CD4-positive, alpha-beta memory T cell (primary cell): ENCODE measurements around the gene MICAL1. TPM values are rescaled to one million over a fixed set of nuclear protein-coding genes. Genes with fewer than 3 reads are reported as not detected.

Experiments used
- CTCF ChIA-PET: fragments of 350-600 bp; sonication (Branson Sonifier 250); formaldehyde crosslinking; loops from one replicate; lab custom pipeline; 2021; ENCODE audit warnings: inconsistent platforms; ENCODE audit not compliant: partially characterized antibody; lab: Charles Lee
- POLR2A ChIA-PET: fragments of 350-600 bp; sonication (Branson Sonifier 250); formaldehyde crosslinking; loops from one replicate; lab custom pipeline; 2021; ENCODE audit not compliant: partially characterized antibody; lab: Charles Lee
- DNase-seq, 5 donors: peaks; one replicate each; pipeline versions ENCODE4 v3.0.0 to v3.0.0-alpha.2; 2020 to 2022; ENCODE audit warnings: mixed read lengths in 1 of 5
- H3K27ac ChIP-seq: one replicate; pipeline ENCODE4 v1.7.0; 2013; ENCODE audit warnings: low read depth, low read length
- H3K27me3 ChIP-seq: 2 replicates; pipeline ENCODE4 v1.7.0; 2013; ENCODE audit warnings: mild to moderate bottlenecking, low read length, moderate library complexity; ENCODE audit not compliant: insufficient read depth
- H3K36me3 ChIP-seq: 2 replicates; pipeline ENCODE4 v1.7.0; 2013; ENCODE audit warnings: mild to moderate bottlenecking, low read length, moderate library complexity; ENCODE audit not compliant: insufficient read depth
- H3K4me1 ChIP-seq: 2 replicates; pipeline ENCODE4 v1.7.0; 2013; ENCODE audit warnings: mild to moderate bottlenecking, low read length, moderate library complexity; ENCODE audit not compliant: insufficient read depth
- H3K4me3 ChIP-seq, 2 donors: one replicate each; pipeline ENCODE4 v1.7.0; 2013; ENCODE audit warnings: low read length in 2 of 2, mild to moderate bottlenecking in 1 of 2
- H3K9me3 ChIP-seq, 2 donors: one replicate each; pipeline ENCODE4 v1.7.0; 2013; ENCODE audit warnings: low read length in 2 of 2, control low read depth in 1 of 2; ENCODE audit not compliant: control insufficient read depth in 1 of 2
- H3K27ac Mint-ChIP-seq, 7 donors: one replicate each; pipeline ENCODE4 v1.8.0; 2020 to 2021; ENCODE audit warnings: mixed read lengths in 7 of 7, mild to moderate bottlenecking in 6 of 7, inconsistent platforms in 3 of 7, moderate library complexity in 3 of 7
- H3K27me3 Mint-ChIP-seq, 2 donors: one replicate each; pipeline ENCODE4 v1.8.0; 2020 to 2021; ENCODE audit warnings: mixed read lengths in 2 of 2
- H3K36me3 Mint-ChIP-seq, 2 donors: one replicate each; pipeline ENCODE4 v1.8.0; 2020 to 2021; ENCODE audit warnings: mixed read lengths in 2 of 2, inconsistent platforms in 1 of 2, mild to moderate bottlenecking in 1 of 2
- H3K4me1 Mint-ChIP-seq, 4 donors: one replicate each; pipeline ENCODE4 v1.8.0; 2020 to 2021; ENCODE audit warnings: mixed read lengths in 4 of 4, mild to moderate bottlenecking in 1 of 4
- H3K4me3 Mint-ChIP-seq, 8 donors: one replicate each; pipeline ENCODE4 v1.8.0; 2020 to 2021; ENCODE audit warnings: mixed read lengths in 8 of 8, mild to moderate bottlenecking in 7 of 8, moderate library complexity in 6 of 8, inconsistent platforms in 3 of 8
- H3K9me3 Mint-ChIP-seq, 8 donors: one replicate each; pipeline ENCODE4 v1.8.0; 2020 to 2021; ENCODE audit warnings: mixed read lengths in 8 of 8, mild to moderate bottlenecking in 5 of 8, inconsistent platforms in 3 of 8, moderate library complexity in 1 of 8
- intact Hi-C: fragments of 100-400 bp; cut with micrococcal nuclease; formaldehyde crosslinking; loops from one replicate; pipeline ENCODE4 v1.15.1; 2023
- polyA plus RNA-seq, 2 donors: library from polyadenylated mRNA; unstranded; fragments of 300-500 nt; fragmentation: Illumina TruSeq; gene quantifications; one replicate each; pipeline ENCODE4 v1.2.3, GENCODE V29; 2021
- total RNA-seq, 2 experiments: library from RNA; stranded (reverse); gene quantifications; one replicate each; pipeline ENCODE4 v1.2.3, GENCODE V29; 2021

Gene MICAL1
- total and polyA plus RNA-seq, 4 experiments from 2014 or later: 9.0 to 79.3 (median 50.0) TPM

DNA sequence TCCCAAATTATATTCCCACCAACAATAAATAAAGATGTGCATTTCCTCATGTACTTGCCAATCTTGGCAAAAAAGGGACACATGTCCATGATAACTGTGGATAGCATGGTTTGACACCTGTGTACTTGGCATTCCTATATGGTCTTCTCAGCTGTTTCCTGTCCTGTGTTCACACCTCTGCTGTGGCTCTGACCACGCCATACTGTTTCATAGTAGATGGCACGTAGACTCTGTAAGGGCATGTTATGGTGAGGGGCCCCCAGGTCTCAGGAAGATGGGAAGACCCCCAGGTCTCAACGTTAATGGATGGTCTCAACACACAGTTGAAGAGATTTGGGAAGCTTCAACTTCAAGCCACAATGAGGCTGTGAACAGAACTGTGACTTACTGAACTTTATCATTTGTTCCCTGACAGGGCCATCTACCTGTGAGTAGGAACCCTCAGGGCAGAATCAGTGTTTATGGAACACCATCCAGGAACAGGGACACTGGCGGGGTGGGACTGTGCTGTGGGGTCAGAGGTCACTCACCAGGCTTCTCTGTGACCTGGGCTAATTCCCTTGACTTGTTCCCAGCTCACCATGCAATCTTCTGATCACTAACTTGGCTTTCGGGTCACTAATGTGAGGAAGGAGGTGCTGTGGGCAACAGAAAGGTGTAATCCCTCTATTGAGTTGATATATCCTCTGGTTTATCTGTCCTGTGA lies 15.7 kb upstream of the MICAL1 start:
- H3K27me3 ChIP-seq: no peaks in the 10 kb centered on the region
- H3K4me3 ChIP-seq: no peak overlapping the region
- no peak overlapping the region for H3K27ac ChIP-seq
- H3K4me3 Mint-ChIP-seq: peak overlapping the region in 1 of 8 donors; percentile 39
- peaks cover 46 to 72% (median 51%) of the 10 kb centered on the region in 4 donors for H3K4me1 Mint-ChIP-seq
- no peaks in the 10 kb centered on the region for H3K27me3 Mint-ChIP-seq
- intact Hi-C loops: no loop called here
- no peaks in the 10 kb centered on the region for H3K9me3 Mint-ChIP-seq
- DNase-seq: no peak
- peaks cover 20% of the 10 kb centered on the region for H3K4me1 ChIP-seq
- ChIA-PET CTCF (no interaction called here), POLR2A (interaction anchor here (1.3 to 3.4 kb wide), 5 partner anchors 11 to 21 kb away, joined by 3 to 20 read pairs (median 4); partner anchors contain the start of gene MICAL1)
- peak overlapping the region; percentile 26 to 84 (median 75) for H3K27ac Mint-ChIP-seq
- peaks cover 69% of the 10 kb centered on the region for H3K36me3 ChIP-seq
- H3K9me3 ChIP-seq: no peaks in the 10 kb centered on the region
- H3K36me3 Mint-ChIP-seq: peaks cover 72 to 90% of the 10 kb centered on the region in 2 donors

DNA sequence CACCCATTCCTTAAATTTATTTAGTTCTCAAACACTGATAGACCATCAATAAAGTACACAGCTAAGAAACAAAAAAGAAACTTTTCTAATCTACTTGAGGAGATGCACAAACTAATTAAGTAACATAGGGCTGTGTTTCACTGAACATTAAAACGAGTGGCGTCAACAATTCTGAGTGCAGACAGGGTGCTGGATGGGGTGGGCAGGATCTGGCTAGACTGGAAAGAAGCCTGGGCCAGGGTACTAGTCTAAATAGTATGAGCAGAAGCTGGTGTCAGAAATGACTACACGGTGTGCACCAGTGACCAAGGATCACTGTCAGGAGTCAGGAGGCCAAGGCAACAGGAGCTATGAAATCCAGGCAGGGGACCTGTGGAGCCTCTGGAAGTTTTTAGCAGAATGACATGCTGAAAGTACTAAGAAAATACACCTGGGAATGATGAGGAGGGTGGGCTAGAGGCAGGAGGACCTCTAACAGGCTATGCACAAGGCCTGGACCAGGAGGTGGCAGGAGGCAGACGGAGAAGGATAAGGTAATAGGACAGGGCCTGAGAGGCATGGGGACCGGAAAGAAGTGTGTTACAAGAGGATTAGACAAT lies 14.1 kb upstream of the MICAL1 start:
- Histone ChIP-seq H3K36me3 (peaks cover 70% of the 10 kb centered on the region), H3K9me3 (no peaks in the 10 kb centered on the region), H3K4me3 (no peak overlapping the region), H3K4me1 (peaks cover 17% of the 10 kb centered on the region), H3K27ac (no peak overlapping the region), H3K27me3 (no peaks in the 10 kb centered on the region)
- intact Hi-C loops: loop anchor here (2.0 kb wide), 1 partner anchor 13 kb away; the partner anchor contains the start of gene ZBTB24
- Mint-ChIP-seq H3K4me1 (peaks cover 43 to 70% (median 50%) of the 10 kb centered on the region in 4 donors), H3K4me3 (no peak overlapping the region), H3K27me3 (no peaks in the 10 kb centered on the region), H3K9me3 (no peaks in the 10 kb centered on the region), H3K36me3 (peaks cover 65 to 89% of the 10 kb centered on the region in 2 donors), H3K27ac (peak overlapping the region; percentile 12 to 79 (median 49))
- no peak for DNase-seq
- CTCF ChIA-PET: interaction anchor here (1.3 to 1.5 kb wide), 3 partner anchors 10 to 282 kb away, joined by 4 read pairs; partner anchors contain the start of gene ZBTB24
- POLR2A ChIA-PET: interaction anchor here (0.7 to 3.4 kb wide), 6 partner anchors 11 to 28 kb away, joined by 3 to 20 read pairs (median 4); partner anchors contain the start of gene MICAL1

DNA sequence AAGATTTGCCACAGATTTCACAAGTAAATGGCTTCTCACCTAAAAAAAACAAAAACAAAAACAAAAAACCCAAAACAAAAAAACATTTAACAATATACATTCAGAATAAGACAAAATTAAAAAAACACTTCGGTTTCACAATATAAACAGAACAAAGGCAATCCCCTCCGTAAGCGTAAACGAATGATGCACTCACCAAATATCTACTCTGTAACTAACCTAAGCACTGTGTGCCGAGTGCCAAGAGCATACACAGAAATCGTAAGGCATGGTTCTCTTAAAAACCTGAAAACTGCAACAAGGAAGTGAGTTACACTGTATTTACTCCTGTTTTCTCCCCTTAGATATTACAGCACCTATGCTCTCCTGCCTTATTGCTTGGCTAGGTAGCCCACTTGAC lies 12.1 kb upstream of the MICAL1 start:
- Histone ChIP-seq H3K4me3 (no peak overlapping the region), H3K27ac (no peak overlapping the region), H3K36me3 (peaks cover 64% of the 10 kb centered on the region), H3K4me1 (peaks cover 23% of the 10 kb centered on the region), H3K27me3 (no peaks in the 10 kb centered on the region), H3K9me3 (no peaks in the 10 kb centered on the region)
- intact Hi-C loops: loop anchor here (2.0 kb wide), 1 partner anchor 15 kb away; the partner anchor contains the start of gene ZBTB24
- ChIA-PET CTCF (no interaction called here), POLR2A (no interaction called here)
- Mint-ChIP-seq H3K4me1 (peaks cover 40 to 70% (median 44%) of the 10 kb centered on the region in 4 donors), H3K36me3 (peaks cover 62 to 84% of the 10 kb centered on the region in 2 donors), H3K27me3 (no peaks in the 10 kb centered on the region), H3K4me3 (no peak overlapping the region), H3K9me3 (no peaks in the 10 kb centered on the region), H3K27ac (peak overlapping the region in 5 of 7 donors; percentile 3 to 81 (median 54))
- DNase-seq: no peak

DNA sequence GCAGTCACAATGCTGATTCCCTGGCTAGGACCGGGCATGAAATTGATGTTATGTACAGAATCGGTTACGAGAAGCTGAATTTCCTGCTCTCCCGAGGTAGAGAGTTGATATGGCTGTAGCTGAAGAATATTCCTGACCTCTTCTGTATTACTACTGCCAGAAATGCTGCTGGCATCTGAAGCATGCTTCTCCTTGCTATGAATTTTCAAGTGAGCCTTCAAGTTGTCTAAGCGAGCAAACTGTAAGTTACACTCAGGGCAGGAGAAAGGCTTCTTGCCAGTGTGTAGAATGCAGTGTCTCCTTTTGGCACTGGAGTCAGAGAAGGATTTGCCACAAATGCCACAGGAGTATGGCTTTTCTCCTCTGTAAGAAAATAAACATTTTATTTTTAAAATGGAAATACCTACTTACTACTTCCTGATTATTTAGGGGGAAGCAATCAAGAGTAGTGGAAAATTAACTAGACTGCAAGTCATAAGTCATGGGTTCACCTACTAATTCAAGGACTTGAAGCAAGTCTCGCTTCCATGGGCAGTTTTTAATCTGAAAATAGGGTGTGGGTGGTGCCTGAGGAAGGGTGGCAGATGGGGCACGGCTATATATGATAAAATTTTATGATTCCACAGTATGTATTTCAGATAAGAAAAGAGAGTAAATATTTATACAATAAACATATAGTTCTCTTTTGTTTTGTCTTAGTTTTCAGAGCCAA lies 10.8 kb upstream of the MICAL1 start:
- Mint-ChIP-seq H3K27me3 (no peaks in the 10 kb centered on the region), H3K4me1 (peaks cover 37 to 66% (median 39%) of the 10 kb centered on the region in 4 donors), H3K36me3 (peaks cover 60 to 82% of the 10 kb centered on the region in 2 donors), H3K9me3 (peaks cover 0 to 3% (median 0%) of the 10 kb centered on the region in 8 donors), H3K27ac (peak overlapping the region in 3 of 7 donors; percentile 46 to 71 (median 54)), H3K4me3 (no peak overlapping the region)
- no peak for DNase-seq
- intact Hi-C loops: no loop called here
- Histone ChIP-seq H3K27me3 (no peaks in the 10 kb centered on the region), H3K27ac (no peak overlapping the region), H3K4me3 (no peak overlapping the region), H3K9me3 (no peaks in the 10 kb centered on the region), H3K36me3 (peaks cover 56% of the 10 kb centered on the region), H3K4me1 (peaks cover 19% of the 10 kb centered on the region)
- ChIA-PET CTCF (interaction anchor here (0.6 to 4.6 kb wide), 3 partner anchors 10 to 1127 kb away, joined by 3 to 29 read pairs (median 3); partner anchors contain the start of gene ZBTB24), POLR2A (interaction anchor here (1.1 to 2.0 kb wide), 4 partner anchors 10 to 84 kb away, joined by 3 to 7 read pairs (median 4); partner anchors contain the start of genes CD164, SMPD2 and ZBTB24)

DNA sequence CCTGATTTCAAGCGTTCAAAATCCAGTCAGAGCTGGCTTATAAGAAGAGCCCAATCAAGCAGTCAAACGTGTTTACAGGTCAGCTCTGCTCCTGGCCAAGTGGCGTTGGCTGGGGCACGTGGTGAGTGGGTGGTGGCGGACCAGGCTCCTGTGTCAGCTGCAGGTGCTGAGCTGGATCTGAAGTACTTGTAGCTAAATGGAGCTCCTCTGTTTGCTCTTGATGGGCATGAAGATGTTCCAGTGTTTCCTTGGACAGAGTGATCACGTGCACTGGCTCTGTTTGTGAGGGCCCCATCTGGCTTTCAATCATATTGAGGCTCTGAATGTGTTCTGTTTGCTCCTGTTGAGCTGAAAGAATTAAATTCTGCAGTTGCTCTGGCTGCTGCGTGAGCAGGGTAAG lies 10.2 kb upstream of the MICAL1 start:
- H3K27ac ChIP-seq: no peak overlapping the region
- intact Hi-C loops: no loop called here
- no peak overlapping the region for H3K4me3 Mint-ChIP-seq
- H3K36me3 Mint-ChIP-seq: peaks cover 62 to 81% of the 10 kb centered on the region in 2 donors
- peaks cover 19% of the 10 kb centered on the region for H3K4me1 ChIP-seq
- ChIA-PET CTCF (interaction anchor here (0.6 to 4.6 kb wide), 3 partner anchors 9 to 1127 kb away, joined by 3 to 29 read pairs (median 3); partner anchors contain the start of gene ZBTB24), POLR2A (interaction anchor here (1.1 to 2.0 kb wide), 4 partner anchors 9 to 83 kb away, joined by 3 to 7 read pairs (median 4); partner anchors contain the start of genes CD164, SMPD2 and ZBTB24)
- no peaks in the 10 kb centered on the region for H3K27me3 Mint-ChIP-seq
- H3K9me3 ChIP-seq: no peaks in the 10 kb centered on the region
- H3K4me3 ChIP-seq: no peak overlapping the region
- peaks cover 35 to 60% (median 41%) of the 10 kb centered on the region in 4 donors for H3K4me1 Mint-ChIP-seq
- H3K9me3 Mint-ChIP-seq: peaks cover 0 to 3% (median 0%) of the 10 kb centered on the region in 8 donors
- H3K36me3 ChIP-seq: peaks cover 50% of the 10 kb centered on the region
- DNase-seq: no peak
- peak overlapping the region in 4 of 7 donors; percentile 9 to 77 (median 58) for H3K27ac Mint-ChIP-seq
- H3K27me3 ChIP-seq: no peaks in the 10 kb centered on the region

DNA sequence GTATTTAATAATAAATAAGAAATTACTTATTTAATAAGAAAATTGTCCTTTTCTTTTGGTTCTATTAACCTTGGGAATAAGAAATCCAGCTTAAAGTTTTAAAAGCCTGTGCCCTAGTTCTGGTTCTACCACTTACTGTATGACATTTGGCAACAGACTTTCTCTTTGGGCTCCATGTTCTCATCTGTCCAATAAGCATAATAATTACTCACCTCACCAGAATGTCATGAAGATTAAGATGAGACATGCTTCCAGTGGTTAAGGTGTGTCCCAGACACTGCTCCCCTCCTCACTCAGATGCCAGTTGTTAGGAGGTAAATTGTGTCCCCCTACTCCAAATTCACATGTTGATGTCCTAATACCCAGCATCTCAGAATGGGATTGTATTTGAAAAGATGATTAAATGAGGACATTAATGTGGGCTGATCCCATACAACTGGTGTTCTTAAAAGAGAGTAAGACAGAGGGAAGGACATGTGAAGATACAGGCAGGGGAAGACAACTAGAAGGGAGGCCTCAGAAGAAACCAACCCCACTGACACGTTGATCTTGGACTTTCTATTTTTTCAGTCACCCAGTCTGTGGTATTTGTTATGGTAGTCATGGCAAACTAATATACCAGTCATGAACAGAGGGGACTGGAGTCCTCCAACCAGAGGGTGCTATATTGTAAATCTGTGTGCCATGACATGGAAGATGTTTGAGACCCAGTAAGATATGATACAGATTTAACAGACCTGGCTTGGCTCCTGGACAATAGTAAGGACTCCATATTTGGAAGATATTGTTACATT lies 6.4 kb upstream of the MICAL1 start:
- peaks cover 0 to 3% (median 0%) of the 10 kb centered on the region in 8 donors for H3K9me3 Mint-ChIP-seq
- Histone ChIP-seq H3K27me3 (no peaks in the 10 kb centered on the region), H3K4me1 (peaks cover 47% of the 10 kb centered on the region), H3K36me3 (peaks cover 28% of the 10 kb centered on the region), H3K27ac (no peak overlapping the region), H3K4me3 (no peak overlapping the region), H3K9me3 (no peaks in the 10 kb centered on the region)
- peaks cover 41 to 65% (median 52%) of the 10 kb centered on the region in 4 donors for H3K4me1 Mint-ChIP-seq
- CTCF ChIA-PET: interaction anchor here (2.2 to 4.6 kb wide), 2 partner anchors 18 to 20 kb away, joined by 12 to 29 read pairs; partner anchors contain the start of gene ZBTB24
- DNase-seq: no peak
- peaks cover 32 to 47% of the 10 kb centered on the region in 2 donors for H3K36me3 Mint-ChIP-seq
- intact Hi-C loops: no loop called here
- POLR2A ChIA-PET: interaction anchor here (1.4 to 10.1 kb wide), 2 partner anchors 20 to 29 kb away, joined by 3 to 132 read pairs; partner anchors contain the start of gene ZBTB24
- peak overlapping the region; percentile 2 to 83 (median 63) for H3K27ac Mint-ChIP-seq
- H3K27me3 Mint-ChIP-seq: no peaks in the 10 kb centered on the region
- no peak overlapping the region for H3K4me3 Mint-ChIP-seq
